Measurements from ENCODE around the gene ELMO1.

ELMO1 gene

DNA sequence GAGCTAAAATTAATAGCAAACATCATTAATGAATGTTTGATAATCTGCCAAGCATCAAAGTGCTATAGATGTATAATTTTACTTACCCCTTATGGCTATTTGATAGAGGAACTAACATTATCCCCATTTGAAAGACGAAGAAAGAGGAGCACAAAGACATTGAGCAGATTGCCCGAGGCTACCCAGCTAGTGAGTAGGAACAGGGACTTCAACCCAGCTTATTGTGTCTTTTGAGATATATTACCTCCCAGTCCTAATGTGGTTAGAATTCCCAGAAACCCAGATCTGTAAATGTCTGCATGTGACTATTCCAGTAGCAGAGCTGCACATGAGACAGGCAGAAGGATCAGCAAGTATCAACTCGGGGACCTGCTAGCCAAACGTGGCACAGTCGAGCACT, 564.3 kb downstream of the ELMO1 start:
- H3K9me2 ChIP-seq (replicated peaks; ENCODE audit: control insufficient read depth, low read length): no peaks in the 10 kb centered on the region
- H3K36me3 ChIP-seq (ENCODE audit: control insufficient read depth, low read length): peaks cover 4% of the 10 kb centered on the region; the same call in 1 of the 2 replicates
- H3K4me3 ChIP-seq (ENCODE audit: low read length): no peak overlapping the region
- no peaks in the 10 kb centered on the region for H4K20me1 ChIP-seq (ENCODE audit: control insufficient read depth, insufficient read depth, low read depth, low read length)
- H3K27me3 ChIP-seq (ENCODE audit: control insufficient read depth, low read length): no peaks in the 10 kb centered on the region
- H3K27ac ChIP-seq (ENCODE audit: low read depth, low read length): no peak overlapping the region
- TF ChIP-seq EZH2phosphoT487 (IDR thresholded peaks at IDR 0.05; ENCODE audit: borderline replicate concordance, low read length): no peak
- TF ChIP-seq, protein P1, sequence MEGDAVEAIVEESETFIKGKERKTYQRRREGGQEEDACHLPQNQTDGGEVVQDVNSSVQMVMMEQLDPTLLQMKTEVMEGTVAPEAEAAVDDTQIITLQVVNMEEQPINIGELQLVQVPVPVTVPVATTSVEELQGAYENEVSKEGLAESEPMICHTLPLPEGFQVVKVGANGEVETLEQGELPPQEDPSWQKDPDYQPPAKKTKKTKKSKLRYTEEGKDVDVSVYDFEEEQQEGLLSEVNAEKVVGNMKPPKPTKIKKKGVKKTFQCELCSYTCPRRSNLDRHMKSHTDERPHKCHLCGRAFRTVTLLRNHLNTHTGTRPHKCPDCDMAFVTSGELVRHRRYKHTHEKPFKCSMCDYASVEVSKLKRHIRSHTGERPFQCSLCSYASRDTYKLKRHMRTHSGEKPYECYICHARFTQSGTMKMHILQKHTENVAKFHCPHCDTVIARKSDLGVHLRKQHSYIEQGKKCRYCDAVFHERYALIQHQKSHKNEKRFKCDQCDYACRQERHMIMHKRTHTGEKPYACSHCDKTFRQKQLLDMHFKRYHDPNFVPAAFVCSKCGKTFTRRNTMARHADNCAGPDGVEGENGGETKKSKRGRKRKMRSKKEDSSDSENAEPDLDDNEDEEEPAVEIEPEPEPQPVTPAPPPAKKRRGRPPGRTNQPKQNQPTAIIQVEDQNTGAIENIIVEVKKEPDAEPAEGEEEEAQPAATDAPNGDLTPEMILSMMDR (IDR thresholded peaks at IDR 0.05; ENCODE audit: low read depth, low read length, poor library complexity, severe bottlenecking): no peak
- no peaks in the 10 kb centered on the region for H3K79me2 ChIP-seq (ENCODE audit: control insufficient read depth, low read length)
- H3F3A ChIP-seq (ENCODE audit: control insufficient read depth, insufficient read depth): no peaks in the 10 kb centered on the region
- no peaks in the 10 kb centered on the region for H3K9me3 ChIP-seq (ENCODE audit: control insufficient read depth, insufficient read depth, low read length)
- no peak overlapping the region for H3K4me2 ChIP-seq (ENCODE audit: low read length)
- no peaks in the 10 kb centered on the region for H3K4me1 ChIP-seq (ENCODE audit: control insufficient read depth, low read length)

DNA sequence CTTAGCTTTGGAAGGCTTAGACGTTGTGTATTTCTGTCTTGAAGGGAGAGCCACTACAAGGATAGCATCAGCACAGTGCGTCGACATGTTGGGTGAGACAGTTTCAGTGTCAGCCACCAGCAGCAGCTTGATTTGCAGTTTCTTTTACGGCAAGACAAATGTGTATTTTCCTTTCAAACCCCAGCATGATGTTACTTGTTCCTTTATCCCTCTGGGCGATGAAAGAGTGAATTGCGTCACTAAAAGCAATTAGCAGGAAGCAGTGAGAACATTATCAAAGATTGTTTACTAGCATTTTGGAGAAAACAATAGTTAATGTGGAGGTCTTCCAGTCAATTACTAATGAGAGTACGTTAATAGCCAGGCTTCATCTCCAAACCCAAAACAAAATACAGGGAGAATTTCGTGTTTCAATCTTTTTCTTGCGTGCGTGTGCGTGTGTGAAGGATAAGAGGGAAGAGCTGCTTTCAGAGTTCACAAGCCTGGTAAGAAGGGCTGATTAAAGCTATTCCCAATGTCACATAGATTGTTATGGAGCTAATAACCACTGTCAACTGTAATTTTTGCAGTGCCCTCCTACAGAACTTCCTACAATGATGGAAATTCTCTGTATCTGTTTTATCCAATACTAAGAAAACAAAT, 567.3 kb downstream of the ELMO1 start:
- Histone ChIP-seq H3K9me3 (ENCODE audit: control insufficient read depth, insufficient read depth, low read length) (no peaks in the 10 kb centered on the region), H3K27me3 (ENCODE audit: control insufficient read depth, low read length) (no peaks in the 10 kb centered on the region), H3K4me2 (ENCODE audit: low read length) (no peak overlapping the region), H3K9me2 (replicated peaks; ENCODE audit: control insufficient read depth, low read length) (no peaks in the 10 kb centered on the region), H3K79me2 (ENCODE audit: control insufficient read depth, low read length) (no peaks in the 10 kb centered on the region), H3K4me1 (ENCODE audit: control insufficient read depth, low read length) (no peaks in the 10 kb centered on the region), H3K4me3 (ENCODE audit: low read length) (no peak overlapping the region), H4K20me1 (ENCODE audit: control insufficient read depth, insufficient read depth, low read depth, low read length) (no peaks in the 10 kb centered on the region), H3K36me3 (ENCODE audit: control insufficient read depth, low read length) (peaks cover 4% of the 10 kb centered on the region; the same call in 1 of the 2 replicates), H3F3A (ENCODE audit: control insufficient read depth, insufficient read depth) (no peaks in the 10 kb centered on the region), H3K27ac (ENCODE audit: low read depth, low read length) (no peak overlapping the region)
- TF ChIP-seq EZH2phosphoT487 (IDR thresholded peaks at IDR 0.05; ENCODE audit: borderline replicate concordance, low read length): no peak
- TF ChIP-seq, protein P1 (IDR thresholded peaks at IDR 0.05; ENCODE audit: low read depth, low read length, poor library complexity, severe bottlenecking): no peak

DNA sequence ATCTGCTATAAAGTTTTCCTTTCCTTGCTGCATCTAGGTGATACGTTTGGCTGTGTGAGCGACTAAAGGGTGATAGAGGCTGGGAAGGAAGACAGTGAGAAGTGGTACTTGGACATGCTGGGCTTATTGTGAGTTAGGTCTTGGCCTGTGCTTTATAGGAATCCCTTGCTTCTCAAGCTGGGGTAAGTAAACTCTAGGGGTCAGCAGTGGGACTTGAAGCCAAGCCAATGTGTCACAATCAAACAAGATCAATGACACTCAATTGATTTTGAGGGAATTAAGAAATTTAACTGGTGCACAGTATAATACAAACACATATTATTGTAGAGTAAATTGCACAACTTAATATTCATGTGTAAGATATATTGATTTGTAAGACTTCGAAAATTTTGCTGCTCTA, 568.6 kb downstream of the ELMO1 start:
- no peaks in the 10 kb centered on the region for H3K9me2 ChIP-seq (replicated peaks; ENCODE audit: control insufficient read depth, low read length)
- H3K4me1 ChIP-seq (ENCODE audit: control insufficient read depth, low read length): no peaks in the 10 kb centered on the region
- H3K36me3 ChIP-seq (ENCODE audit: control insufficient read depth, low read length): no peaks in the 10 kb centered on the region; the same call in 1 of the 2 replicates

More for the DNA sequence above, 568.6 kb downstream of the ELMO1 start:
- Histone ChIP-seq H3K27ac (ENCODE audit: low read depth, low read length) (no peak overlapping the region), H3K9me3 (ENCODE audit: control insufficient read depth, insufficient read depth, low read length) (no peaks in the 10 kb centered on the region), H3K4me2 (ENCODE audit: low read length) (no peak overlapping the region), H4K20me1 (ENCODE audit: control insufficient read depth, insufficient read depth, low read depth, low read length) (no peaks in the 10 kb centered on the region), H3K4me3 (ENCODE audit: low read length) (no peak overlapping the region), H3K79me2 (ENCODE audit: control insufficient read depth, low read length) (no peaks in the 10 kb centered on the region), H3F3A (ENCODE audit: control insufficient read depth, insufficient read depth) (no peaks in the 10 kb centered on the region), H3K27me3 (ENCODE audit: control insufficient read depth, low read length) (no peaks in the 10 kb centered on the region)
- no peak for TF ChIP-seq EZH2phosphoT487 (IDR thresholded peaks at IDR 0.05; ENCODE audit: borderline replicate concordance, low read length)
- TF ChIP-seq, protein P1 (IDR thresholded peaks at IDR 0.05; ENCODE audit: low read depth, low read length, poor library complexity, severe bottlenecking): no peak
